DND-41 (cell line): ENCODE measurements around the gene PCSK2.

ENCODE experiments used
- ATAC-seq: fragments of 200-7000 bp; cut with Tn5 transposase; 3 replicates; pipeline ENCODE4 v1.9.1; 2021; ENCODE audit warnings: low read depth; ENCODE audit not compliant: insufficient read depth
- DNase-seq: peaks from one replicate; pipeline ENCODE4 v3.0.0-alpha.2; 2020
- H2AFZ ChIP-seq: 2 replicates; pipeline ENCODE4 v1.6.0; 2012; ENCODE audit warnings: low read depth, low read length
- H3K27ac ChIP-seq: 2 replicates; pipeline ENCODE4 v1.5.1; 2012; ENCODE audit warnings: low read length, inconsistent platforms
- H3K27me3 ChIP-seq: fragments of 200-600 bp; sonication (generic); 2 replicates; pipeline ENCODE4 v1.6.0; 2012; ENCODE audit warnings: low read length, mild to moderate bottlenecking, inconsistent platforms; ENCODE audit not compliant: insufficient read depth, poor library complexity
- H3K36me3 ChIP-seq: 2 replicates; pipeline ENCODE4 v1.5.1; 2012; ENCODE audit warnings: low read length, inconsistent platforms; ENCODE audit not compliant: insufficient read depth
- H3K4me1 ChIP-seq: 2 replicates; pipeline ENCODE4 v1.5.1; 2012; ENCODE audit warnings: mild to moderate bottlenecking, low read length; ENCODE audit not compliant: insufficient read depth
- H3K4me2 ChIP-seq: 2 replicates; pipeline ENCODE4 v1.6.0; 2012; ENCODE audit warnings: mild to moderate bottlenecking, moderate library complexity, low read length, inconsistent platforms; ENCODE audit not compliant: insufficient read depth
- H3K4me3 ChIP-seq, 2 experiments: fragments of 200-600 bp in 1 of 2; shearing (Covaris generic) in 1 of 2; 2 replicates each; pipeline ENCODE4 v1.5.1; 2012 to 2016; ENCODE audit warnings: inconsistent platforms in 2 of 2, low read length in 2 of 2, mild to moderate bottlenecking in 2 of 2, low read depth in 1 of 2, moderate library complexity in 1 of 2
- H3K79me2 ChIP-seq: 2 replicates; pipeline ENCODE4 v1.6.0; 2012; ENCODE audit warnings: low read length, inconsistent platforms; ENCODE audit not compliant: insufficient read depth
- H3K9ac ChIP-seq: 2 replicates; pipeline ENCODE4 v1.6.0; 2012; ENCODE audit warnings: low read depth, mild to moderate bottlenecking, inconsistent platforms, low read length, moderate library complexity
- H3K9me3 ChIP-seq: 2 replicates; pipeline ENCODE4 v1.5.1; 2012; ENCODE audit warnings: low read length, moderate library complexity, mild to moderate bottlenecking, inconsistent platforms; ENCODE audit not compliant: insufficient read depth, severe bottlenecking
- H4K20me1 ChIP-seq: 2 replicates; pipeline ENCODE4 v1.6.0; 2012; ENCODE audit warnings: low read length; ENCODE audit not compliant: insufficient read depth
- CTCF ChIP-seq: IDR thresholded peaks from 2 replicates; pipeline ENCODE4 v1.5.1; 2012; ENCODE audit warnings: borderline replicate concordance, low read length, moderate library complexity, mild to moderate bottlenecking; ENCODE audit not compliant: poor library complexity, severe bottlenecking; ENCODE audit errors: extremely low read depth
- EZH2 ChIP-seq: IDR thresholded peaks from 3 replicates; pipeline ENCODE4 v1.6.1; 2012; ENCODE audit warnings: borderline replicate concordance, low read depth, mild to moderate bottlenecking, moderate library complexity, low read length, inconsistent platforms; ENCODE audit not compliant: severe bottlenecking

The PCSK2 gene

GRCh38 chr20:17497821-17498580, 271.2 kb downstream of the PCSK2 start:
- no peaks in the 10 kb centered on the region for H3K36me3 ChIP-seq
- no peak for ATAC-seq
- H3K9ac ChIP-seq, result no peak overlapping the region
- TF ChIP-seq CTCF, result no peak
- H3K27ac ChIP-seq, result no peak overlapping the region
- no peak overlapping the region for H3K4me3 ChIP-seq
- H2AFZ ChIP-seq, result no peak overlapping the region
- no peak overlapping the region for H3K4me2 ChIP-seq
- no peaks in the 10 kb centered on the region for H3K27me3 ChIP-seq
- no peaks in the 10 kb centered on the region for H3K79me2 ChIP-seq
- H3K4me1 ChIP-seq, result no peaks in the 10 kb centered on the region
- 0 out of 2 replicates have a peak, but pooled peaks cover 2% of the 10 kb centered on the region for H4K20me1 ChIP-seq
- H3K9me3 ChIP-seq, result no peaks in the 10 kb centered on the region
- DNase-seq, result no peak

GRCh38 chr20:17498641-17499040, 271.8 kb downstream of the PCSK2 start:
- Histone ChIP-seq H3K4me1 (no peaks in the 10 kb centered on the region), H3K79me2 (no peaks in the 10 kb centered on the region), H2AFZ (no peak overlapping the region), H3K27me3 (no peaks in the 10 kb centered on the region), H3K4me3 (no peak overlapping the region), H4K20me1 (0 out of 2 replicates have a peak, but pooled peaks cover 2% of the 10 kb centered on the region), H3K9ac (no peak overlapping the region), H3K27ac (no peak overlapping the region), H3K9me3 (no peaks in the 10 kb centered on the region), H3K36me3 (no peaks in the 10 kb centered on the region), H3K4me2 (no peak overlapping the region)
- ATAC-seq (no peak), DNase-seq (no peak)
- TF ChIP-seq CTCF (no peak), EZH2 (no peak)

GRCh38 chr20:17499041-17499440, 272.2 kb downstream of the PCSK2 start:
- 0 out of 2 replicates have a peak, but pooled peaks cover 2% of the 10 kb centered on the region for H4K20me1 ChIP-seq
- no peaks in the 10 kb centered on the region for H3K4me1 ChIP-seq
- no peak overlapping the region for H2AFZ ChIP-seq
- H3K9ac ChIP-seq, result no peak overlapping the region
- no peak overlapping the region for H3K27ac ChIP-seq
- no peaks in the 10 kb centered on the region for H3K9me3 ChIP-seq
- DNase-seq (no peak), ATAC-seq (no peak)
- H3K4me2 ChIP-seq, result no peak overlapping the region
- H3K79me2 ChIP-seq, result no peaks in the 10 kb centered on the region
- no peaks in the 10 kb centered on the region for H3K27me3 ChIP-seq
- no peaks in the 10 kb centered on the region for H3K36me3 ChIP-seq
- no peak overlapping the region for H3K4me3 ChIP-seq
- no peak for TF ChIP-seq EZH2
- no peak for TF ChIP-seq CTCF
